ENCODE measurements around the gene ATG9A. TPM values are rescaled to one million over a fixed set of nuclear protein-coding genes. Genes with fewer than 3 reads are reported as not detected.
A peak's percentile ranks its signal among the peaks of the same experiment; 100 is the strongest.

ATG9A gene
- total RNA-seq, 1 donor from 2014 or later: 62.4 TPM

GRCh38 chr2:219179601-219180465 lies 49.6 kb downstream of the ATG9A start:
- intact Hi-C loops (cut with DNase I): no loop called here
- DNase-seq (ENCODE audit: extremely low spot score in 2 of 2): peak in 1 of 2 donors; percentile 79
- Histone ChIP-seq H3K9me3 (no peaks in the 10 kb centered on the region), H3K4me3 (no peak overlapping the region), H3K27ac (no peak overlapping the region), H3K27me3 (no peaks in the 10 kb centered on the region), H3K4me1 (peaks cover 37% of the 10 kb centered on the region), H3K36me3 (peaks cover 0 to 51% of the 10 kb centered on the region in 2 donors)
- TF ChIP-seq CTCF (IDR thresholded peaks at IDR 0.05): no peak
- no peak for TF ChIP-seq POLR2A (IDR thresholded peaks at IDR 0.05)
- no peak for TF ChIP-seq POLR2AphosphoS5 (IDR thresholded peaks at IDR 0.05; ENCODE audit: insufficient read depth in 1 of 2, low read depth in 1 of 2)

- peak in 1 of 3 experiments; percentile 59 for TF ChIP-seq CTCF (IDR thresholded peaks at IDR 0.05)
- TF ChIP-seq POLR2AphosphoS5 (IDR thresholded peaks at IDR 0.05; ENCODE audit: insufficient read depth in 1 of 2, low read depth in 1 of 2): no peak
- TF ChIP-seq POLR2A (IDR thresholded peaks at IDR 0.05): no peak
- Histone ChIP-seq H3K36me3 (peaks cover 0 to 56% of the 10 kb centered on the region in 2 donors), H3K27ac (peak overlapping the region; percentile 99), H3K27me3 (no peaks in the 10 kb centered on the region), H3K4me3 (peak overlapping the region; percentile 71 to 93), H3K4me1 (peaks cover 41% of the 10 kb centered on the region), H3K9me3 (no peaks in the 10 kb centered on the region)
- DNase-seq (ENCODE audit: extremely low spot score in 2 of 2): peak in 1 of 2 donors; percentile 91
- intact Hi-C loops (cut with DNase I): no loop called here
Observed at GRCh38 chr2:219178377-219179175, 50.9 kb downstream of the ATG9A start.

- intact Hi-C loops (cut with DNase I): loop anchor here (2.0 kb wide), 1 partner anchor 41 kb away; the partner anchor contains the start of gene ABCB6
- TF ChIP-seq CTCF (IDR thresholded peaks at IDR 0.05): peak; percentile 5 to 88 (median 20)
- TF ChIP-seq POLR2A (IDR thresholded peaks at IDR 0.05): peak; percentile 41 to 99
- TF ChIP-seq POLR2AphosphoS5 (IDR thresholded peaks at IDR 0.05; ENCODE audit: insufficient read depth in 1 of 2, low read depth in 1 of 2): peak; percentile 59 to 100
- peaks cover 41% of the 10 kb centered on the region for H3K4me1 ChIP-seq
- H3K27me3 ChIP-seq: no peaks in the 10 kb centered on the region
- peak within 1 kb of the TSS; percentile 71 to 93 for H3K4me3 ChIP-seq
- no peaks in the 10 kb centered on the region for H3K9me3 ChIP-seq
- peak in 1 of 2 donors; percentile 97 for DNase-seq (ENCODE audit: extremely low spot score in 2 of 2)
- peaks cover 0 to 57% of the 10 kb centered on the region in 2 donors for H3K36me3 ChIP-seq
- H3K27ac ChIP-seq: peak within 1 kb of the TSS; percentile 99
Observed at GRCh38 chr2:219177552-219178376, 51.7 kb downstream of the ATG9A start, which contains the start of gene RETREG2. Gene RETREG2, plus strand, starts transcription at chr2:219178275. Its CDS starts 78 bp downstream, at chr2:219178353.

- peaks cover 33% of the 10 kb centered on the region for H3K4me1 ChIP-seq
- intact Hi-C loops (cut with DNase I): loop anchor here (2.0 kb wide), 1 partner anchor 42 kb away; the partner anchor contains the start of gene ABCB6
- peak within 1 kb of the TSS; percentile 71 to 93 for H3K4me3 ChIP-seq
- TF ChIP-seq POLR2AphosphoS5 (IDR thresholded peaks at IDR 0.05; ENCODE audit: insufficient read depth in 1 of 2, low read depth in 1 of 2): peak; percentile 7 to 99
- peak in 1 of 3 experiments; percentile 18 for TF ChIP-seq CTCF (IDR thresholded peaks at IDR 0.05)
- TF ChIP-seq POLR2A (IDR thresholded peaks at IDR 0.05): peak in 1 of 2 donors; percentile 95
- peak in 1 of 2 donors; percentile 93 for DNase-seq (ENCODE audit: extremely low spot score in 2 of 2)
- no peaks in the 10 kb centered on the region for H3K9me3 ChIP-seq
- H3K36me3 ChIP-seq: peaks cover 0 to 55% of the 10 kb centered on the region in 2 donors
- peak within 1 kb of the TSS; percentile 99 for H3K27ac ChIP-seq
- H3K27me3 ChIP-seq: no peaks in the 10 kb centered on the region
Observed at GRCh38 chr2:219176818-219177551, 52.5 kb downstream of the ATG9A start, which contains the start of gene CNPPD1. Gene CNPPD1, minus strand, starts transcription at chr2:219176925. Its CDS starts 97 bp downstream, at chr2:219176828.

Measured in vagina (tissue), 2 donors.